Common myeloid progenitor, CD34-positive (primary cell): ENCODE results near the gene CLIP2.

Experiments
- CTCF ChIA-PET: fragments of 350-600 bp; sonication (Branson Sonifier 250); formaldehyde crosslinking; loops from one replicate; lab custom pipeline; 2021; ENCODE audit warnings: antibody characterized with exemption; lab: Charles Lee
- POLR2A ChIA-PET: fragments of 350-600 bp; sonication (Branson Sonifier 250); formaldehyde crosslinking; loops from one replicate; lab custom pipeline; 2021; ENCODE audit warnings: antibody characterized with exemption; lab: Charles Lee
- DNase-seq, 3 donors: peaks; one replicate each; pipeline versions ENCODE4 v3.0.0 to v3.0.0-alpha.2; 2013
- H3K27ac ChIP-seq, 2 experiments: 1 replicate in 1 of 2; 2 replicates in 1 of 2; pipeline ENCODE4 v1.7.0; 2013; ENCODE audit warnings: inconsistent platforms in 2 of 2, low read length in 2 of 2, mild to moderate bottlenecking in 2 of 2, low read depth in 1 of 2, moderate library complexity in 1 of 2; ENCODE audit not compliant: severe bottlenecking in 2 of 2, insufficient read depth in 1 of 2, poor library complexity in 1 of 2
- H3K27me3 ChIP-seq, 5 experiments: replicated peaks in 2 of 5; 1 replicate in 3 of 5; 2 replicates in 2 of 5; pipeline versions ENCODE4 v1.6.1 to v1.7.0; 2013; ENCODE audit warnings: low read length in 4 of 5, mild to moderate bottlenecking in 2 of 5, moderate library complexity in 2 of 5, inconsistent platforms in 1 of 5; ENCODE audit not compliant: insufficient read depth in 5 of 5, control insufficient read depth in 4 of 5
- H3K36me3 ChIP-seq, 4 experiments: 1 replicate in 2 of 4; 2 replicates in 2 of 4; pipeline versions ENCODE4 v1.6.1 to v1.7.0; 2013; ENCODE audit warnings: low read length in 3 of 4, control low read depth in 1 of 4, mild to moderate bottlenecking in 1 of 4; ENCODE audit not compliant: control insufficient read depth in 4 of 4, insufficient read depth in 4 of 4
- H3K4me1 ChIP-seq, 4 experiments: 1 replicate in 3 of 4; 2 replicates in 1 of 4; pipeline versions ENCODE4 v1.6.1 to v1.7.1; 2013; ENCODE audit warnings: low read length in 3 of 4, mild to moderate bottlenecking in 3 of 4, control low read depth in 1 of 4, inconsistent platforms in 1 of 4, moderate library complexity in 1 of 4; ENCODE audit not compliant: control insufficient read depth in 4 of 4, insufficient read depth in 4 of 4; ENCODE audit errors: control extremely low read depth in 1 of 4
- H3K4me3 ChIP-seq, 7 experiments: 1 replicate in 4 of 7; 2 replicates in 3 of 7; pipeline versions ENCODE4 v1.5.1 to v1.7.0; 2013; ENCODE audit warnings: mild to moderate bottlenecking in 7 of 7, low read length in 6 of 7, moderate library complexity in 6 of 7, inconsistent platforms in 2 of 7, low read depth in 2 of 7, control low read depth in 1 of 7; ENCODE audit not compliant: insufficient read depth in 4 of 7, control insufficient read depth in 1 of 7; ENCODE audit errors: extremely low read depth in 1 of 7
- H3K9me3 ChIP-seq, 5 experiments: 1 replicate in 4 of 5; 2 replicates in 1 of 5; pipeline versions ENCODE4 v1.6.1 to v1.7.1; 2013; ENCODE audit warnings: low read length in 4 of 5, mild to moderate bottlenecking in 2 of 5, inconsistent platforms in 1 of 5, low read depth in 1 of 5, moderate library complexity in 1 of 5; ENCODE audit not compliant: control insufficient read depth in 4 of 5, insufficient read depth in 2 of 5; ENCODE audit errors: control extremely low read depth in 1 of 5
- WGBS: methylation state at CpG from one replicate; pipeline ENCODE4 v1.1.5; 2013; ENCODE audit not compliant: insufficient coverage; 5-methylcytosine and 5-hydroxymethylcytosine counted together

Gene CLIP2

DNA sequence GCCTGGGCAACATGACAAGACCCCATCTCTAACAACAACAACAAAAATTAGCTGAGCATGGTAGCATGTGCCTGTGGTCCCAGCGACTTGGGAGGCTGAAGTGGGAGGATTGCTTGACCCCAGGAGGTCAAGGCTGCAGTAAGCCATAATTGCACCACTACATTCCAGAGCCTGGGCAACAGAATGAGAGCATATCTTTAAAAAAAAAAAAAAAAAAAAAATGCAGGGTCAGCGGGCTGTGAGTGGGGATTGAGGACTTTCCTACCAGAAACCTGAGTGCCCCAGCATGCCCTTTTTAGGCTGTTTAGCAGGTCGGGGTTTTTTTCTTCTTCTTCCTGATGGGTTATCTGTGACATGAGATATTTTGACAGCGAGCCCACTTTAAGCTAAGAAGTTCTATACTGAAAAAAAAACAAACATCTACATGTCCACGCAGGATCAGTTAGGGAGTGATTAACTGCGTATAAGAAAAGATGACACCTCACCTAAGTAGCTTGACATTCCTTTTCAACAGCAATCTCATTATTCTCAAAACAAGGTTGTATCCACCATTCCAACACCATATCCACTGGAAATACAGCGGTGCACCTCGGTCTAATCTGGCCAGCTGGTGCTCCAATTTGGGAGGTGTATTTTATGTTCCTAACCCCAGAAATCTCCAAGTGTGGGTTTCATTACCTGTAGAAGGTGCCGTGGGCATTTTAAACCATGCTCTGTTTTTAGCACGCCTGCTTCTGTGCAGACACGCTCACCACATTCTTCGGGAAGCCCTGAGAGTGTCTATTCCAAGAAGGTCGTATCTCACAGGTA is 21.2 kb upstream of the CLIP2 start:
- H3K9me3 ChIP-seq = no peaks in the 10 kb centered on the region

DNA sequence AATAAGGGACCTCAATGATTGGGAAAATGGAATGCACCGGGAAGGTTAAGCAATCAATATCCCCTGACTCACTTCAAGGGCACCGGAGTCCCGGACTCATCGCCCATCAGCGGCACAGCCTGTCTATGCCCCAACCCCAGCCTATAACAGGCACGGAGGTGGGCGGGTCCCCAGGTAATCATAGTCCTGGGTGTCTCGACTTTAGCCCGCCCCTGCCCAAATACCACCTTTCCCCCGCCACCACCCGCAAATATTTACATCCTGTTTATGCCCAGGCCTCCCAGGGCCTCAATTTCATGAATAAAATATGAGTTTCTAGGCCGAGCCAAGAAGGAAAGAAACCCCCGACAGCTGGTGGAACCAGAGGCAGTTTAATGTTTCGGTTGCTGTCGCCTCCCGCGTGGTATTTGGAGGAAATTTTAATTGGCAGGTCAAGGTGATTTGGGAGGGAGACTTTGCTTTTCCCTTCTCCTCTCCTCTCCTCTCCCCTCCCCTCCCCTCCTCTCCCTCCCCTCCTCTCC is 19.4 kb upstream of the CLIP2 start:
- ChIA-PET CTCF (interaction anchor here (1.0 to 7.6 kb wide), 2 partner anchors 10 to 17 kb away, joined by 3 to 70 read pairs; partner anchors contain the start of gene CLIP2), POLR2A (interaction anchor here (0.6 to 3.6 kb wide), 2 partner anchors 19 to 240 kb away, joined by 4 to 19 read pairs; partner anchors contain the start of gene CLIP2)
- Histone ChIP-seq H3K36me3 (no peaks in the 10 kb centered on the region), H3K27ac (no peak overlapping the region), H3K9me3 (no peaks in the 10 kb centered on the region), H3K4me3 (peak overlapping the region; percentile 24 to 79 (median 65)), H3K27me3 (no peaks in the 10 kb centered on the region), H3K4me1 (peaks cover 6 to 71% (median 56%) of the 10 kb centered on the region in 4 experiments)
- WGBS = 0% methylated on average over 4 of the region's 17 CpGs
- DNase-seq = peak; percentile 71 to 87 (median 85)

More for the DNA sequence above, 21.2 kb upstream of the CLIP2 start:
- Histone ChIP-seq H3K4me1 (peaks cover 6 to 55% (median 41%) of the 10 kb centered on the region in 4 experiments), H3K36me3 (no peaks in the 10 kb centered on the region), H3K4me3 (no peak overlapping the region), H3K27ac (no peak overlapping the region), H3K27me3 (no peaks in the 10 kb centered on the region)
- POLR2A ChIA-PET = no interaction called here
- no peak for DNase-seq
- WGBS = 90% methylated on average over 7 of the region's 13 CpGs
- CTCF ChIA-PET = interaction anchor here (0.6 to 2.4 kb wide), 5 partner anchors 11 to 109 kb away, joined by 3 to 8 read pairs (median 3); no protein-coding TSS in a partner anchor

DNA sequence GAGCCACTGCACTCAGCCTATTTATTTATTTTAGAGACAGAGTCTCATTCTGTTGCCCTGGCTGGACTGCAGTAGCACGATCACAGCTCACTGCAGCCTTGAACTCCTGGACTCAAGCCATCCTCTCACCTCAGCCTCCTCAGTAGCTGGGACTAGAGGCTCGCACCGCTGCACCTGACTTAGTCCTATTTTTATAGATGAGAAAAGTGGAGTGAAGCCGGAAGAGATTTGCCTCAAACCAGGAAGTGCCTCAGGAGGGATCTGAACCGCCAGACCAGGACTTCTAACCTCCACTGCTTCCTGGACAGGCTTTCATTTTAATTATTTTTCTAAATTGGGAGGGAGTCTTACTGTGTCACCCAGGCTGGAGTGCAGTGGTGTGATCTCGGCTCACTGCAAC is 17.5 kb upstream of the CLIP2 start:
- no peaks in the 10 kb centered on the region for H3K36me3 ChIP-seq
- DNase-seq = peak in 1 of 3 donors; percentile 52

DNA sequence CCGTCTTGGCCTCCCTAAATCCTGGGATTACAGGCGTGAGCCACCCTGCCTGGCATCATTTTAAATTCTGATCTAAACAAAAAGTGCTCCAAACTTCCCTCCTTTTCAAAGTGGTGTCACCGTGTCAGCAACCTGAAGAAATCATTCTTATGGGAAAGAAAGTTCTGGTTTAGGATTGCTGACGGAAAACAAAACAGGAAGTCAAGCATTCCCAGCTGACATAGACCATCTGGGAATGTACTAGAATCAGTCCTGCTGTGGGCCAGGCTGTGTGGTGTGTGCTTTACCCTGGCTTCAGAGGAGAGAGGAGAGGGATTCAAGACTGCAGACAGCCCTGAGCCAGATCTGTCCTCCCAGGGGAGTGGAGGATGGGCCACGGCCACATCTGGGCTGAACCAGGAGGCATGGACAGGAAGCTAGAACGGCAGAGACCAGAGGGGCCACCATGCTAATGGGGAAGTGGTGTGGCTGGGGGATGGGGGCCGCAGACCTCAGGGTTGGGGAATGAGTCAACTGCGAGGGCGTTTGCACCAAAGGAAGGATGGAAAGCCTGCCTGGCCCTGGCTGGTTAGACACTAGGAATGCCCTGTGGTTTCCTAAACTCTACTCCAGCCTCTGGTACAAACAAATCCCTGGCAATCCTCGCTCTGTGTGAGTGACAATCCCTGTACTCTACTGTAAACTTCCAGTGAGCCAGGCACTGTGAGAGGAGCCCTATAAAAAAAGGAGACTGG is 16.7 kb upstream of the CLIP2 start:
- DNase-seq = peak; percentile 70 to 95 (median 95)
- Histone ChIP-seq H3K27ac (peak overlapping the region in 1 of 2 experiments; percentile 65), H3K36me3 (no peaks in the 10 kb centered on the region), H3K9me3 (no peaks in the 10 kb centered on the region), H3K4me3 (peak overlapping the region in 4 of 7 experiments; percentile 20 to 63 (median 36)), H3K4me1 (peaks cover 6 to 77% (median 57%) of the 10 kb centered on the region in 4 experiments), H3K27me3 (no peaks in the 10 kb centered on the region)
- WGBS = 4% methylated on average over 7 of the region's 10 CpGs
- POLR2A ChIA-PET = interaction anchor here (0.8 to 3.6 kb wide), 5 partner anchors 10 to 18 kb away, joined by 3 to 19 read pairs (median 4); partner anchors contain the start of genes CLIP2 and RFC2
- CTCF ChIA-PET = interaction anchor here (1.2 to 7.6 kb wide), 5 partner anchors 8 to 129 kb away, joined by 3 to 70 read pairs (median 5); partner anchors contain the start of gene CLIP2

More for the DNA sequence above, 17.5 kb upstream of the CLIP2 start:
- POLR2A ChIA-PET = interaction anchor here (1.5 to 3.6 kb wide), 3 partner anchors 11 to 17 kb away, joined by 4 to 19 read pairs (median 7); partner anchors contain the start of genes CLIP2 and RFC2
- 17% methylated on average over 3 of the region's 6 CpGs for WGBS
- CTCF ChIA-PET = interaction anchor here (0.6 to 7.6 kb wide), 7 partner anchors 8 to 129 kb away, joined by 3 to 70 read pairs (median 4); partner anchors contain the start of gene CLIP2
- Histone ChIP-seq H3K4me3 (peak overlapping the region in 2 of 7 experiments; percentile 34 to 45), H3K4me1 (peaks cover 6 to 78% (median 59%) of the 10 kb centered on the region in 4 experiments), H3K27me3 (no peaks in the 10 kb centered on the region), H3K9me3 (no peaks in the 10 kb centered on the region), H3K27ac (peak overlapping the region in 1 of 2 experiments; percentile 65)

DNA sequence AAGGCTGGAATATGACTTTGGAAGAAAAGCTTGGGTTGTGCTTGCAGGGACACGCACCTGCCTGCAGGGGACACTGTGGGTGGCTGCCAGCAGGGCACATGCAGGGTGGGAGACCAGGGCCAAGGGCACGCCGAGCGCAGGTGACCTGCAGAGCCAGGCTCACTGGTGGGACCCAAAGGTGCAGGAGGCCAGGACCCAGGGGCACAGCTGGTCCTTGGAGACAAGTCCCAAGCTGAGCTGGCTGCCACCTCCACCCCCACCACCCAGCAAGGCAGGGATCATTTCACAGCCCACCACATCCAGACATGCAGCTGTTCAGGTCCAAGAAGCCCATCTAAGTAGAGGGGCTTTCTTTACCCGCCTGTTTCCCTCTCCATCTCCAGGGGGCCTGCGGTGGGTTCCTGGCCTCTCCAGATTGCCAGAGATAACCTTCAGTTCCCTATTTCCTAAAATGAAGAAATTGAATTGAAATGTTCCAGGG is 13.8 kb upstream of the CLIP2 start:
- ChIA-PET POLR2A (interaction anchor here (1.0 to 1.5 kb wide), 2 partner anchors 12 to 15 kb away, joined by 3 read pairs; no protein-coding TSS in a partner anchor), CTCF (interaction anchor here (0.6 to 7.6 kb wide), 8 partner anchors 9 to 160 kb away, joined by 3 to 70 read pairs (median 4); partner anchors contain the start of gene CLIP2)
- Histone ChIP-seq H3K4me3 (no peak overlapping the region), H3K27me3 (no peaks in the 10 kb centered on the region), H3K4me1 (peaks cover 3 to 69% (median 57%) of the 10 kb centered on the region in 4 experiments), H3K36me3 (no peaks in the 10 kb centered on the region), H3K9me3 (no peaks in the 10 kb centered on the region), H3K27ac (no peak overlapping the region)
- WGBS = 49% methylated on average over 5 of the region's 6 CpGs
- peak in 1 of 3 donors; percentile 54 for DNase-seq

DNA sequence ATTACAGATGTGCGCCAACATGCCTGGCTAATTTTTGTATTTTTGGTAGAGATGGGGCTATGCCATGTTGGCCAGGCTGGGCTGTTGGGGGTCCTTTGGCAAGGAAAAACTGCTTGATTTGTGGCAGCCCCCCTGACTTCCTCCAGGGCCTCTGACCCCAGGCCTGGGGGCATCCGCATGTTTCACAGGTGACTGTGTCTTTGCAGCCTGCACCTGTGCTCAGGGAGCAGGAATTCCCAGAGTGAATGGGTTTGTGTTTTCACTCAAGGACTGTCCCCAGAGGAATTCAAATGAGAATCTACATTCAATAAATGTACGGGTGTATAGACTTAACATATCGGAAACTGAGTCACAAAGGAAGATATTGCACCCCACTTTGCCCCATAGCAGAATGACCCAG is 11.6 kb upstream of the CLIP2 start:
- Histone ChIP-seq H3K36me3 (no peaks in the 10 kb centered on the region), H3K27me3 (no peaks in the 10 kb centered on the region), H3K4me1 (peaks cover 0 to 47% (median 37%) of the 10 kb centered on the region in 4 experiments), H3K4me3 (no peak overlapping the region), H3K9me3 (no peaks in the 10 kb centered on the region), H3K27ac (no peak overlapping the region)
- DNase-seq = no peak
- ChIA-PET POLR2A (no interaction called here), CTCF (no interaction called here)
- 96% methylated on average over 3 of the region's 4 CpGs for WGBS
